ENCODE measurements around the gene MYZAP. TPM values are rescaled to one million over a fixed set of nuclear protein-coding genes. Genes with fewer than 3 reads are reported as not detected.

MYZAP gene
- total RNA-seq, 1 donor from 2014 or later, result not detected

GRCh38 chr15:57604507-57604906 is 12.8 kb downstream of the MYZAP start:
- Mint-ChIP-seq H3K27ac (ENCODE audit: unreplicated experiment) (no peak overlapping the region), H3K9me3 (ENCODE audit: unreplicated experiment) (no peaks in the 10 kb centered on the region), H3K36me3 (ENCODE audit: unreplicated experiment) (no peaks in the 10 kb centered on the region), H3K4me1 (ENCODE audit: low read depth, unreplicated experiment) (peaks cover 12% of the 10 kb centered on the region), H3K27me3 (ENCODE audit: unreplicated experiment) (peaks cover 4% of the 10 kb centered on the region), H3K4me3 (ENCODE audit: unreplicated experiment) (no peak overlapping the region)
- TF ChIP-seq CTCF (IDR thresholded peaks at IDR 0.05; ENCODE audit: partially characterized antibody, unreplicated experiment), result no peak
- no peak for DNase-seq

GRCh38 chr15:57605491-57605890 is 13.8 kb downstream of the MYZAP start:
- DNase-seq, result no peak
- TF ChIP-seq CTCF (IDR thresholded peaks at IDR 0.05; ENCODE audit: partially characterized antibody, unreplicated experiment), result no peak
- Mint-ChIP-seq H3K4me3 (ENCODE audit: unreplicated experiment) (no peak overlapping the region), H3K36me3 (ENCODE audit: unreplicated experiment) (no peaks in the 10 kb centered on the region), H3K27me3 (ENCODE audit: unreplicated experiment) (peaks cover 4% of the 10 kb centered on the region), H3K9me3 (ENCODE audit: unreplicated experiment) (no peaks in the 10 kb centered on the region), H3K27ac (ENCODE audit: unreplicated experiment) (no peak overlapping the region), H3K4me1 (ENCODE audit: low read depth, unreplicated experiment) (peaks cover 12% of the 10 kb centered on the region)

GRCh38 chr15:57606048-57606447 is 14.3 kb downstream of the MYZAP start:
- TF ChIP-seq CTCF (IDR thresholded peaks at IDR 0.05; ENCODE audit: partially characterized antibody, unreplicated experiment), result no peak
- no peaks in the 10 kb centered on the region for H3K9me3 Mint-ChIP-seq (ENCODE audit: unreplicated experiment)
- no peak overlapping the region for H3K27ac Mint-ChIP-seq (ENCODE audit: unreplicated experiment)
- no peaks in the 10 kb centered on the region for H3K36me3 Mint-ChIP-seq (ENCODE audit: unreplicated experiment)
- DNase-seq, result no peak
- H3K4me3 Mint-ChIP-seq (ENCODE audit: unreplicated experiment), result no peak overlapping the region
- H3K27me3 Mint-ChIP-seq (ENCODE audit: unreplicated experiment), result peaks cover 4% of the 10 kb centered on the region
- H3K4me1 Mint-ChIP-seq (ENCODE audit: low read depth, unreplicated experiment), result peaks cover 12% of the 10 kb centered on the region

- Mint-ChIP-seq H3K36me3 (ENCODE audit: unreplicated experiment) (no peaks in the 10 kb centered on the region), H3K4me1 (ENCODE audit: low read depth, unreplicated experiment) (peaks cover 12% of the 10 kb centered on the region), H3K27ac (ENCODE audit: unreplicated experiment) (no peak overlapping the region), H3K27me3 (ENCODE audit: unreplicated experiment) (peaks cover 4% of the 10 kb centered on the region), H3K4me3 (ENCODE audit: unreplicated experiment) (no peak overlapping the region), H3K9me3 (ENCODE audit: unreplicated experiment) (no peaks in the 10 kb centered on the region)
- no peak for DNase-seq
- TF ChIP-seq CTCF (IDR thresholded peaks at IDR 0.05; ENCODE audit: partially characterized antibody, unreplicated experiment), result no peak
Measured at GRCh38 chr15:57606816-57607215, 15.1 kb downstream of the MYZAP start.

GRCh38 chr15:57607570-57608000 is 15.9 kb downstream of the MYZAP start:
- Mint-ChIP-seq H3K36me3 (ENCODE audit: unreplicated experiment) (no peaks in the 10 kb centered on the region), H3K9me3 (ENCODE audit: unreplicated experiment) (no peaks in the 10 kb centered on the region), H3K4me1 (ENCODE audit: low read depth, unreplicated experiment) (peaks cover 12% of the 10 kb centered on the region), H3K27me3 (ENCODE audit: unreplicated experiment) (peaks cover 4% of the 10 kb centered on the region), H3K27ac (ENCODE audit: unreplicated experiment) (no peak overlapping the region), H3K4me3 (ENCODE audit: unreplicated experiment) (no peak overlapping the region)
- DNase-seq, result no peak
- no peak for TF ChIP-seq CTCF (IDR thresholded peaks at IDR 0.05; ENCODE audit: partially characterized antibody, unreplicated experiment)
